Suprapubic skin (tissue), 4 donors: Measurements from ENCODE around the gene FAM193A. TPM values are rescaled to one million over a fixed set of nuclear protein-coding genes. Genes with fewer than 3 reads are reported as not detected.

Experiments
- DNase-seq, 2 donors: peaks; one replicate each; pipeline ENCODE4 v3.0.0-alpha.2; 2019; ENCODE audit warnings: low spot score in 2 of 2
- H3K27ac ChIP-seq: fragments of 200-600 bp; sonication (generic); one replicate; pipeline ENCODE4 v1.5.1; 2019
- H3K27me3 ChIP-seq: fragments of 200-600 bp; sonication (generic); one replicate; pipeline ENCODE4 v1.5.1; 2019
- H3K36me3 ChIP-seq: fragments of 200-600 bp; sonication (generic); one replicate; pipeline ENCODE4 v1.5.1; 2019
- H3K4me1 ChIP-seq: fragments of 200-600 bp; sonication (generic); one replicate; pipeline ENCODE4 v1.5.1; 2019
- H3K4me3 ChIP-seq: fragments of 200-600 bp; sonication (generic); one replicate; pipeline ENCODE4 v1.5.1; 2019; ENCODE audit warnings: mild to moderate bottlenecking
- H3K9me3 ChIP-seq: fragments of 200-600 bp; sonication (generic); one replicate; pipeline ENCODE4 v1.5.1; 2019
- EP300 ChIP-seq: sonication (generic); formaldehyde crosslinking; IDR thresholded peaks from one replicate; pipeline ENCODE4 v1.6.1; 2017; ENCODE audit warnings: antibody characterized with exemption
- POLR2A ChIP-seq, 2 donors: fragments of 450-650 bp; IDR thresholded peaks; one replicate each; pipeline ENCODE4 v1.6.1; 2017; ENCODE audit warnings: antibody characterized with exemption in 2 of 2, mild to moderate bottlenecking in 2 of 2, moderate library complexity in 2 of 2
- POLR2AphosphoS5 ChIP-seq, 3 donors: sonication (generic); formaldehyde crosslinking; IDR thresholded peaks; one replicate each; pipeline ENCODE4 v1.6.1; 2017; ENCODE audit warnings: antibody characterized with exemption in 3 of 3
- WGBS: methylation state at CpG from one replicate; pipeline ENCODE4 v1.1.5; 2018; 5-methylcytosine and 5-hydroxymethylcytosine counted together
- total RNA-seq, 4 donors: library from RNA; depleted of rRNA; stranded (reverse); fragments of >200 nt; gene quantifications; one replicate each; pipeline ENCODE4 v1.1.0, GENCODE V29; 2016
- TF ChIP-seq, protein P1 (sequence below), 2 donors: fragments of 200-600 bp in 1 of 2; fragments of 450-650 bp in 1 of 2; sonication (generic) in 1 of 2; IDR thresholded peaks; one replicate each; pipeline ENCODE4 v1.5.1; 2016 to 2019; ENCODE audit warnings: antibody characterized with exemption in 2 of 2, mild to moderate bottlenecking in 1 of 2, moderate library complexity in 1 of 2

The FAM193A gene
- total RNA-seq, 4 donors from 2014 or later, result 23.6 to 45.0 (median 29.3) TPM

DNA sequence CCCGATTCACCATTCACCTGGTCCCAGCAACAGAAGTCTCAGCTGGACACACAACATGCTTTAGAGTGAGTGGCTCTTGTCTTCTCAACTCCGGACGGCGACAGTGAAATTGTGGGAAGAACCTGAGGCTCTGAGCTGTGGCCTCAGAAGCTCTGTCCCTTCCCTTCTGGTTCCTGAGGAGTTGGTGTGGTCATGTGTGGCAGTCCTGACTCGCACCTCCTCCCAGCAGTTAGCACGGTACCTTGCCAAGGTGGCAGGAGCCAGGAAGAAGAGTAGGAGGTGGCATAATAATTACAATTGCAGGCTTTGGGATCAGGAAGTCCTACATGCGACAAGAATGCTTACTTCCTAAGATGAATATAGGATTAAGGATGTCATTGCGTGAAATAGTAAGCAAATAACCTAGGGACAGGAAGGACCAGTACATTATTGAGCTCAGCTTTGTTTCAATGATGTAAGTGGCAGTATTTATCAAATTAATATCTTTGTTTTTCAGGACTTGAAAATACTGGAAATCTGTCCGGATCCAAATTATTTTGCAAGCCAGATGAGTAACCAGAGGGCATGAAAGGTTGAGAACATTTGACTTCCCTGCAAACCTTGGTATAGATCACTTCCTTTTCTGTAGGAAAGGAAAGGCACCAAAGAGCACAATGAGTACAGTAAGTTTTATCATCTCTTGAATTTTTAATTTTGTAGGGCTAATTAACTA lies 46.5 kb upstream of the FAM193A start:
- no peaks in the 10 kb centered on the region for H3K9me3 ChIP-seq
- no peak overlapping the region for H3K4me3 ChIP-seq
- peaks cover 40% of the 10 kb centered on the region for H3K36me3 ChIP-seq
- no peak for DNase-seq
- TF ChIP-seq POLR2A (IDR thresholded peaks at IDR 0.05), result no peak
- TF ChIP-seq, protein P1, sequence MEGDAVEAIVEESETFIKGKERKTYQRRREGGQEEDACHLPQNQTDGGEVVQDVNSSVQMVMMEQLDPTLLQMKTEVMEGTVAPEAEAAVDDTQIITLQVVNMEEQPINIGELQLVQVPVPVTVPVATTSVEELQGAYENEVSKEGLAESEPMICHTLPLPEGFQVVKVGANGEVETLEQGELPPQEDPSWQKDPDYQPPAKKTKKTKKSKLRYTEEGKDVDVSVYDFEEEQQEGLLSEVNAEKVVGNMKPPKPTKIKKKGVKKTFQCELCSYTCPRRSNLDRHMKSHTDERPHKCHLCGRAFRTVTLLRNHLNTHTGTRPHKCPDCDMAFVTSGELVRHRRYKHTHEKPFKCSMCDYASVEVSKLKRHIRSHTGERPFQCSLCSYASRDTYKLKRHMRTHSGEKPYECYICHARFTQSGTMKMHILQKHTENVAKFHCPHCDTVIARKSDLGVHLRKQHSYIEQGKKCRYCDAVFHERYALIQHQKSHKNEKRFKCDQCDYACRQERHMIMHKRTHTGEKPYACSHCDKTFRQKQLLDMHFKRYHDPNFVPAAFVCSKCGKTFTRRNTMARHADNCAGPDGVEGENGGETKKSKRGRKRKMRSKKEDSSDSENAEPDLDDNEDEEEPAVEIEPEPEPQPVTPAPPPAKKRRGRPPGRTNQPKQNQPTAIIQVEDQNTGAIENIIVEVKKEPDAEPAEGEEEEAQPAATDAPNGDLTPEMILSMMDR (IDR thresholded peaks at IDR 0.05), result no peak
- no peak for TF ChIP-seq EP300
- no peak for TF ChIP-seq POLR2AphosphoS5 (IDR thresholded peaks at IDR 0.05)
- WGBS, result 78% methylated on average over 9 of the region's 9 CpGs
- H3K4me1 ChIP-seq, result peaks cover 46% of the 10 kb centered on the region
- no peak overlapping the region for H3K27ac ChIP-seq
- no peaks in the 10 kb centered on the region for H3K27me3 ChIP-seq

DNA sequence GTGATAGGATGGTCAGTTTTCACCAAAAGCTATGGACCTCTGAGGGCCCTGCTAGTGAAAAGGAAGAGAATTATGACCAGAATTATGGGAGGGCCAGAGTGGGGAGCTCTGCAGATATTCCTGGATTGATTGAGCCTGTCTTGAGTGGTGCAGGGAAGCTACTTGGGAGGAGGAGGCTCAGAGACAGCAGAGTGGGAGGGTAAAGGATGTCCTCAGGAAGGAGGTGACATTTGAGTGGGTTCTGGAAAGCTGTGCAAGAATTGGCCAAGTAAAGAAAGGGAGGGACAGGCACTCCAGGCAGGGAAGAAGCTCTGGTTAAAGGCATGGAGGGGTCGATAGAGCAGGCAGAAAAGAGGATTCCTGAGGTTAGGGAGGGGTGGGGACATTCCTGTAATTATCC lies 43.5 kb upstream of the FAM193A start:
- H3K36me3 ChIP-seq, result peaks cover 68% of the 10 kb centered on the region
- no peak for TF ChIP-seq POLR2A (IDR thresholded peaks at IDR 0.05)
- TF ChIP-seq, protein P1 (IDR thresholded peaks at IDR 0.05), result no peak
- TF ChIP-seq EP300, result no peak
- TF ChIP-seq POLR2AphosphoS5 (IDR thresholded peaks at IDR 0.05), result no peak
- no peaks in the 10 kb centered on the region for H3K9me3 ChIP-seq
- WGBS, result 74% methylated on average over 1 of the region's 1 CpG
- no peak overlapping the region for H3K4me3 ChIP-seq
- no peak for DNase-seq
- H3K27ac ChIP-seq, result no peak overlapping the region
- peaks cover 16% of the 10 kb centered on the region for H3K4me1 ChIP-seq
- H3K27me3 ChIP-seq, result no peaks in the 10 kb centered on the region

DNA sequence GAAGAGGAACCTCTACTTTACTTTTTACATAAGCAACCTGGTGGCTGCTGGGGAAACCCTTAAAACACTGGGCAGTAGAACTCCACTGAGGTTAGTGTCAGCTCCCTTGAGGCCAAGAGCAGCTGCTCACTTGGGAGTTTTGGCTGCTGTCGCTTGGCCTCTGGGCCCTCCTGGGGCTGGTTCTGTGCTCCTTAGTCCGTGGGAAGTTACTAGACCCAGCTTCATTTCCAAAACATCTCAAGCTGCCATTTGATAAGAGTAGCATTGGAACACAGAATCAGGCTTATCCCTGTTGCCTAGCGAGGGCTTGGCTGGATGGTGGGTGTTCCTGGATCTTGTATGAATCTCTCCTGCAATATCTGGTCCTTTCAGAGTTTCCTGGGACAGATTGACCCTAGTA lies 41.5 kb upstream of the FAM193A start:
- DNase-seq, result no peak
- WGBS, result 75% methylated on average over 3 of the region's 3 CpGs
- H3K36me3 ChIP-seq, result peaks cover 83% of the 10 kb centered on the region
- peaks cover 6% of the 10 kb centered on the region for H3K4me1 ChIP-seq
- TF ChIP-seq POLR2AphosphoS5 (IDR thresholded peaks at IDR 0.05), result no peak
- TF ChIP-seq EP300, result no peak
- TF ChIP-seq, protein P1 (IDR thresholded peaks at IDR 0.05), result no peak
- no peak for TF ChIP-seq POLR2A (IDR thresholded peaks at IDR 0.05)
- no peaks in the 10 kb centered on the region for H3K27me3 ChIP-seq
- no peaks in the 10 kb centered on the region for H3K9me3 ChIP-seq
- no peak overlapping the region for H3K27ac ChIP-seq
- H3K4me3 ChIP-seq, result no peak overlapping the region

DNA sequence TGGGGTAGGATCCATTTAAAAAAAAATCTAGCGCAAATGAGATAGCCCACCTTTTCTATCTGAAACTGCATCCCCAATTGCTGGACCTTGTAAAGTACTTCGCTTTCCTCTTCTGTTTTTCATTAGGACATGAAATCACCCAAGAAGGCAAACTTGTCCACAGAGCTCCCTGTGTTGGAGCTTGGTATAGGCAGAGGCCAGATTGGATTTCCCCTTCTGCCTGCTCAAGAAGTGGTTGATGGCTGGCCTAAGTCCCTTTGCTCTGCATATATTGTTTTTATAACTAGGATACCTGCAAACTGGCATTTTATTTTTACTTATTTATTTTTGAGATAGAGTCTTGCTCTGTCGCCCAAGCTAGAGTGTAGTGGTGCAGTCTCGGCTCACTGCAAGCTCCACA lies 39.1 kb upstream of the FAM193A start:
- 91% methylated on average over 4 of the region's 4 CpGs for WGBS
- TF ChIP-seq, protein P1 (IDR thresholded peaks at IDR 0.05), result no peak
- TF ChIP-seq EP300 (no peak), POLR2A (IDR thresholded peaks at IDR 0.05) (no peak), POLR2AphosphoS5 (IDR thresholded peaks at IDR 0.05) (no peak)
- DNase-seq, result no peak
- Histone ChIP-seq H3K4me1 (no peaks in the 10 kb centered on the region), H3K4me3 (no peak overlapping the region), H3K36me3 (peaks cover 85% of the 10 kb centered on the region), H3K27ac (no peak overlapping the region), H3K9me3 (no peaks in the 10 kb centered on the region), H3K27me3 (no peaks in the 10 kb centered on the region)

DNA sequence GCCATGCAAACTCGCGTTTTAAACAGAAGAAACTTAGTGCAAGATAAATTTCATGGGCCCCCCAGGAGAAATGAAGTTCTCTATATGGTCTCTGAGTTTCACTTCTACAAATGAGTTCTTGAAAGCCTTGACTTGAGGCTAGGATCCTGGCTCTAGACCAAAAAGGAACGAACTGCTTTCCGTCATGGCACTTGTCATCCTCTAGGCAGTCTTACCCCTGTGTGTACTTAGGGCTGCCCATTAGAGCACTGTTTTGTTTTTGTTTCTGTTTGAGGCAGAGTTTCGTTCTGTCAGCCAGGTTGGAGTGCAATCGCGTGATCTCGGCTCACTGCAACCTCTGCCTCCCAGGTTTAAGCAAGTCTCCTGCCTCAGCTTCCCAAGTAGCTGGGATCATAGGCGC lies 38.5 kb upstream of the FAM193A start:
- no peak overlapping the region for H3K4me3 ChIP-seq
- no peak for DNase-seq
- H3K27ac ChIP-seq, result no peak overlapping the region

More for the DNA sequence above, 38.5 kb upstream of the FAM193A start:
- H3K9me3 ChIP-seq, result no peaks in the 10 kb centered on the region
- H3K4me1 ChIP-seq, result no peaks in the 10 kb centered on the region
- TF ChIP-seq, protein P1 (IDR thresholded peaks at IDR 0.05), result no peak
- TF ChIP-seq POLR2A (IDR thresholded peaks at IDR 0.05), result no peak
- TF ChIP-seq EP300, result no peak
- TF ChIP-seq POLR2AphosphoS5 (IDR thresholded peaks at IDR 0.05), result no peak
- WGBS, result 77% methylated on average over 9 of the region's 9 CpGs
- peaks cover 85% of the 10 kb centered on the region for H3K36me3 ChIP-seq
- H3K27me3 ChIP-seq, result no peaks in the 10 kb centered on the region
